ENCODE data around the gene ACTL7A.
"Not testable (repeated sequence)": the region's sequence is repeated elsewhere in the genome, so short reads cannot be mapped to it uniquely, and the experiment has no call there.

ACTL7A gene

DNA sequence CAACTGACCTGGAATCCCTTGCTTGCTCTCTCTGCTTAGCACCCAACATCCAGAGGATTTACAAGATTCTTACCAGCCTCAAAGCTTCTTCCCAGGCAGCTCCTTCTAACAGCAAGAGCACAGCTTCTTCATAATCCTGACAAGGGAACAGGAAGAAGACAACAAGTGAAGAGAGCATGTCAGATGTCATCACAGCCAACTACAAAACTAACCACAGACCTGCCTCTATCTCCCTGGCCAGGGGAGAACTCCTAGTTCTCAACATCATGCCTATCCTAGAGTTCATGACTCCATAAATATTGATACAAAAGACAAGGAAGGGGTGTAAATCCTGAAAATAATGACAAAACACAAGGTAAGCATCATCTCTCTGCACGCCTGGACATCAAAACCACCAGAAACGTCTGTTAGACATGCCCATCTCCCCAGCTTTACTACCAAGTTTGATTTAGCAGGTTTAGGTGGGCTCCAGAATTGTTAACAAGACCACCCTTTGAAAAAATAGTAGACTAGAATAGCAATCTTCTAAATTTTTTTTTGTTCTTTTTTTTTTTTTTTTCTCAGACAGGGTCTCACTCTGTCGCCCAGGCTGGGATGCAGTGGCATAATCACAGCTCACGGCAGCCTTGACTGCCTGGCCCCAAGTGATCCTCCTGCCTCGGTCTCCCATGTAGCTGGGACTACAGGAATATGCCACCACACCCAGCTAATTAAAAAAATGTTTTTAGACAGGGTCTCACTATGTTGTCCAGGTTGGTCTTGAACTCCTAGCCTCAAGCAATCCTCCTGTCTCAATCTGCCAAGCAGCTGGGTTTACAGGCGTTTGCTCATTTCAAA is 20.2 kb downstream of the ACTL7A start:
- DNase-seq: no peak

- no peak for DNase-seq
These were observed 21.0 kb downstream of the ACTL7A start for GRCh38 chr9:108883085-108883484.

DNA sequence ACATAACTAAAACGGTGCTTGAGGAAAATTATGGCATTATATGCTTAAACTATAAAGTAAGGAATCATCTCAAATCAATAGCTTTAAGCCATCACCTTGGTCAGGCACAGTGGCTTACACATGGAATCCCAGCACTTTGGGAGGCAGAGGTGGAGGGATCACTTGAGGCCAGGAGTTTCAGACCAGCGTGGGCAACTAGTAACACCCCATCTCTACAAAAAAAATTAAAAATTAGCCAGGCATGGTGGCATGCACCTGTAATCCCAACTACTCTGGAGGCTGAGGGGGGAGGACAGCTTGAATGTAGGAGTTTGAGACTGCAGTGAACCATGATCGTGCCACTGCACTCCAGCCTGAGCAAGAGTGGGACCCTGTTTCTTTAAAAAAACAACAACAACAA is 22.6 kb downstream of the ACTL7A start:
- no peak for DNase-seq

DNA sequence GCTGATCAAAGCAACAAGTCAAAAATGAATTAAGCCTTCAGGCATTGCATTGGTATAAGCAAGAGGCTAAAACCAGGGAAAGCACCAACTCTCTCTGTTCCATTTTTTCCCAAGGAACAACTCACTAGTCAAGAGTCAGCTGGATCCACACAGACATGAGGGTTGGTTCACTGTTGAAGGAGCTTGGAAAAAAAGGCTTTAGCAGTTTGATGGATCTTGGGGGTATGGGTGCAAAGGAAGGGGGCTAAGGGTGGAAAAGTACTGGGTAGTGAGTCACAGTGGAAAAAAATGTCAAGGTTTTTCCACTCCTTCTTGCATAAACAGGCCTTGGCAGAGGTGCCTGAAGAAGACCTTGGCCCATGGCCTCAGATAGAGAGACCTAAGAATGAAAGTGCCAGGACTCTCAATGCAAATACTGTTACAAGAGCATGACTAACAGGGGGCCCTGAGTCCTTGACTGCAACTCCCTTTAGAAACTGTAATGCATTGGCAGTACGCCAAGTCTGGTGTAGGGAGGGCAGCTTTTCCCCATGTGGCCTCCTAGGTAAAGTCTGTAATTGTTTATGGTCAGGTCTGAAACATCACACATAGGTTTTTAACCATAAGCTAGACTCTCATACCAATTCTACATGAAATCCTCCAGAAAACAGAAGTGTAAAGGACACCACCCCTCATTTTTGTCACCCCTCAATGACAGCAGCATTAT is 23.7 kb downstream of the ACTL7A start:
- peak; percentile 3 to 17 for DNase-seq

GRCh38 chr9:108886594-108887271 is 24.7 kb downstream of the ACTL7A start:
- not testable (repeated sequence) for DNase-seq

- no peak for DNase-seq
These were observed 27.6 kb downstream of the ACTL7A start for GRCh38 chr9:108889649-108890067.

DNA sequence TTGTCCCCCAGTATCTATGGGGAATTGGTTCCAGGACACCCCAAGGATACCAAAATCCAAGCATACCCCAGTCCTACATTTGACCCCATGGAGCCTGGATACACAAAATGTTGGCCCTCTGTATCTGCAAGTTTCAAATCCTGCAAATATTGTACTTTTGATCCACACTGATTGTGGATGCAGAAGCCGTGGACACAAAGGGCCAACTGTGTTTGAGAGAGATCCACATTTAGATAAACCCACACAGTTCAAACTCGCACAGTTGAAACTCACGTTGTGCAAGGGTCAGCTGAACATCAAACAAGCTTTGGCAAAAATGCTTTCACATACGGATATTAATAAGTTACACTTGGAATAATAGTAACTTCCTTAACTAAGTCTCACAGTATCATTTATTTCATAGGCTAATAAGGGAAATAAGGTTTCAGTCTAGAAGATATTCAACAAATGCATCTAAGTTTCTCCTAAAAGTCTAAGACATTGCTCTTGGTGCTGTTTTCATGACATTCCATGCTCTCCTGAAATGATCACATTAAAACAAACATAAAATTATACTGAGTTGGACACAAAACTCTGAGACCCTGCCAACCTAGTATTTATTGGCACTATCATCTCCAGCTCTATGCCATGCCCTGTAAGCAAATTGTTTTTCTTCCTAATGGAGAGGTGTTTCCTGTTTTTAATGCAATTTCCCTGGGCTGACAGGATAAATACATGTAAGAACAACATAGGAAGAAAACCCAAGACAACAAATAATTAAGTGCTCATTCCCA is 32.3 kb downstream of the ACTL7A start:
- DNase-seq: no peak

GRCh38 chr9:108897324-108898096 is 35.4 kb downstream of the ACTL7A start:
- DNase-seq: no peak

DNA sequence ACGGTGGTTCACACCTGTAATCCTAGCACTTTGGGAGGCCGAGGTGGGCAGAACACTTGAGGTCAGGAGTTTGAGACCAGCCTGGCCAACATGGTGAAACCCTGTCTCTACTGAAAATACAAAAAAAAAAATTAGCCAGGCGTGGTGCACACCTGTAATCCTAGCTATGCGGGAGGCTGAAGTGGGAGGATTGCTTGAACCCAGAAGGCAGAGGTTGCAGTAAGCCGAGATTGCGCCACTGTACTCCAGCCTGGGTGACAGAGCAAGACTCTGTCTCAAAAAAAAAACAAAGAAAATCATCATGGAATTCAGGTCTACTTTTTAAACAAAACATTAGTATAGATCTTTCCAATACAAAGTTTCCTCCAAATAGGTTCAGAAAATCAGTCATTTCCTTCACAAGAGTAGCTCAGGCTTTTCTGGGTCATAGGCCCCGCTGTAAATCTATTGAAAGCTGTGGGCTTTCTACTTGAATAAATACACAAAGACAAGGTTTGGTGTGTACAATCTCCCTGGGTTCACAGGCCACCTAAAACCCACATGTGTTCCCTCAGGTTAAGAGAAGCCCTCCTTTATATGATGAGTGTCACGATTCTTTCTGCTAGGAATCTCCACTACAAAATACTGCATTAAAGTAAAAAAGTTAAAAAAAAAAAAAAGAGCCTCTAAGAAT is 37.1 kb downstream of the ACTL7A start:
- not testable (repeated sequence) for DNase-seq

DNA sequence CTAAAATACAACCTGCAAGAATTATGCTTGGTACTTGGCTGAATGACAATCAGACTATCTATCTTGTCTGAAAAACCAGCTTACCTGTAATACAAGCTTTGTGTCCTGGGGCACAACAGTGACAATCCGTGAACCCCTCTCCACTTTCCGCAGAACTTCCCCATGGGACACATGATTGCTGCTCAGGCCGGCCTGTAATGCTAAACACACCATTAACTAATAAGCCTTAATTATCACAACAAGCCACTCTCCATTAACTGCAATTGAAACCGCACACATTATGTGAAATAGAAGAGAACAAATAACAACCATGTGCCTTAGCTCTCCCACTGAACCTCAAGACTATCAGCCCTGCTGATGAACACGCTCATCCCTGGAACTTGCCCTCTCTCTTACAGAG is 38.1 kb downstream of the ACTL7A start:
- DNase-seq: no peak

DNA sequence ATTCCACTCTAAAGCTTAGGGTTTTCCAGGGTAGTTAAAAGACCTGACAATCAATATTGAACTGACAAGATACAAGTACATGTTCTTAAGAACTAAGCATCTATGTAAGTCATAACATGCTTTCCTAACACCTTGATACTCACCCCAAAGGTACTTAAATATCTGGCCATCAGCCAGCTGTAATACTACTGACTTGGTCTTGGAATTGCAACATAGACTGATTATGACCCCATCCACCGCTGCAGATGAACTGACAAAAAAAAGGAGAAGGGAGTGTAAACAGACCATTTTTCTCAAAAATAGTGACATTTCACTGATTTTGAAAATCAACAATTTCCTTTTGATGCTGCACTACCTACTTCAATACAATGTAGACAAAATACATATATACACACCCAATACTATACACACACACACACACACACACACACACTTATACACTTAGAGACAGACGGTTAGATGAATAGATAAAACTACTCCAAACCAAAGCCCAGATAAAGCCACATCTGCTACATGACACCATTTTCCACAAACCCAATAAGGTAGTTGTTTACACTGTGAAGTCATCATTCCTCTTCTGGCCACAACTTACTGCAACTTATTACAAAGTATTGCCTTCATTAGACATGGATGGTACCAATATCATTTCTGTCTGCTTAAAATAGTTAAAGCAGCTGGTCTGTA is 41.5 kb downstream of the ACTL7A start:
- no peak for DNase-seq

GRCh38 chr9:108904161-108904560 is 42.1 kb downstream of the ACTL7A start:
- DNase-seq: no peak

DNA sequence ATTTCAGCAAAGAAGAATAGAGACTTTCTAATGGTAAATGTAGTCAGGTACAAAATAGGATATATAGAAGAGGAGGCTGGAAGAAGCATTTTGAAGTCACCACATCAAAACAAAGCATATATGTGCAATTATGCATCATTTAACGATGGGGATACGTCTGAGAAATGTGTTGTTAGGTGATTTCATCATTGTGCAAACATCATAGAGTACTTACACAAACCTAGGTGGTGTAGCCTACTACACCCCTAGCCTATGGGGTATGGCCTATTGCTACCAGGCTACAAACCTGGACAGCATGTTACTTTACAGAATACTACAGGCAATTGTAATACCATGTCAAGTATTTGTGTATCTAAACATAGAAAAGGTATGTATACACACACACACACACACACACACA is 43.4 kb downstream of the ACTL7A start:
- DNase-seq: no peak

DNA sequence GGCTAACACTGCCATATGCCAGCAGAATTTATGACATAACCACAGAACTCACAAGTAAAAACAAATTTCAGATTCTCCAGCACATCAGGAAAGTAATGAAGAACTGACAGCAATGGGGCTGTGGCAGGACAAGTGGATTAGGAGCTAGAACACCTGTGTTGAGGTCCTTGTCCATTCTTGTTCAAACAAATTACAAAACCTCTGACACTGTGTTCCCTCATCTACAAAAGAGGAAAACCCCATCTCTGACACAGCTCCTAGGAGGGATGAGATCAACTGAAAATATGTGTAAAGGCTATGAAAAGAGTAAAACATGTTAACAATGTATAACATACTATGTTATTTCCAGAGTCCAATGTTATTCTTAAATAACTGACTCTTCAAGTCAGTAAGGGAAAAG is 48.3 kb downstream of the ACTL7A start:
- no peak for DNase-seq

DNA sequence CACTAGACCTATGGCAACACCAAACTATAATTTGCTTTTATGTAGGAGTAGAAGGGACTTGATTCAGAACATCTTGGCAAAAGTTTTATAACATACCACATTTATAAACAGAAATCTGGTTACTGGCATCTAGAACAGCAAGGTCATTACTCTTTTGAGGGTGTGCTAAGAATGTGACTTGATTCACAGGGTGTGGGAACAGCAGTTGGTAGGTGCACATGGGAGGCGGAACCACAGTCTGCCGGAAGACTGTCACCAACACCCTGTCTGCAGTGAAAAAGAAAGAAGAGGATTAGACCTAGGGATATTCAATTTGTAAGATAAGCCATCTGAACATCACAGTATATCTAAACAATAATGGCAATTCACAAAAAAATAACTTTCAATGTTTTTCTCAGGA is 48.8 kb downstream of the ACTL7A start:
- no peak for DNase-seq

GRCh38 chr9:108911820-108912219 is 49.8 kb downstream of the ACTL7A start:
- no peak for DNase-seq

Measured in activated CD4-positive, alpha-beta T cell treated with anti-CD3 and anti-CD28 coated beads for 4 hours (primary cell).